Upper lobe of left lung (tissue), 4 donors: ENCODE measurements around the gene OSBPL3.

ENCODE experiments used
- EP300 ChIP-seq, 4 donors: sonication (generic); formaldehyde crosslinking; IDR thresholded peaks; one replicate each; pipeline ENCODE4 v1.5.1; 2017; ENCODE audit warnings: antibody characterized with exemption in 4 of 4, control low read depth in 2 of 4
- TF ChIP-seq, protein P1 (sequence below), 6 experiments: fragments of 450-650 bp in 4 of 6; fragments of 200-600 bp in 2 of 6; sonication (generic) in 2 of 6; IDR thresholded peaks; one replicate each; pipeline ENCODE4 v1.5.1; 2016 to 2019; ENCODE audit warnings: antibody characterized with exemption in 6 of 6

DNA sequence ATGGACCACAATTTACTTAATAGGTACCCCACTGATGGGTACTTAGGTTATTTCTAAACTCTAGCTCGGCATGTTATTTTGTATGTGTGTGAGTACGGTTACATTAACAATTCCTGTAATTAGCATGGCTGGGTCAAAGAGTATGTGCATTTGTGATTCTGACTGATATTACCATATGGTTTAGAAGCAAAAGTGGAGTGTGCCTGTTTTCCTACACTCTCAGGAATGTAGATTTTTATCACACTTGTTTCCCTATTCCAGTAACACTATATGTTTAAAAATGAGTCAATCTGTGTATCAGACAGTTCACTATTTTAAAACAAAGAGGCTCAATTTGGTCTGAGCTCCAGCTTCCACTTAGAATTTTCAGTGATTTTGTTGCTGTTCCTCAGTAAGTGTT, 178.1 kb downstream of the OSBPL3 start:
- TF ChIP-seq, protein P1, sequence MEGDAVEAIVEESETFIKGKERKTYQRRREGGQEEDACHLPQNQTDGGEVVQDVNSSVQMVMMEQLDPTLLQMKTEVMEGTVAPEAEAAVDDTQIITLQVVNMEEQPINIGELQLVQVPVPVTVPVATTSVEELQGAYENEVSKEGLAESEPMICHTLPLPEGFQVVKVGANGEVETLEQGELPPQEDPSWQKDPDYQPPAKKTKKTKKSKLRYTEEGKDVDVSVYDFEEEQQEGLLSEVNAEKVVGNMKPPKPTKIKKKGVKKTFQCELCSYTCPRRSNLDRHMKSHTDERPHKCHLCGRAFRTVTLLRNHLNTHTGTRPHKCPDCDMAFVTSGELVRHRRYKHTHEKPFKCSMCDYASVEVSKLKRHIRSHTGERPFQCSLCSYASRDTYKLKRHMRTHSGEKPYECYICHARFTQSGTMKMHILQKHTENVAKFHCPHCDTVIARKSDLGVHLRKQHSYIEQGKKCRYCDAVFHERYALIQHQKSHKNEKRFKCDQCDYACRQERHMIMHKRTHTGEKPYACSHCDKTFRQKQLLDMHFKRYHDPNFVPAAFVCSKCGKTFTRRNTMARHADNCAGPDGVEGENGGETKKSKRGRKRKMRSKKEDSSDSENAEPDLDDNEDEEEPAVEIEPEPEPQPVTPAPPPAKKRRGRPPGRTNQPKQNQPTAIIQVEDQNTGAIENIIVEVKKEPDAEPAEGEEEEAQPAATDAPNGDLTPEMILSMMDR (IDR thresholded peaks at IDR 0.05): no peak
- TF ChIP-seq EP300 (IDR thresholded peaks at IDR 0.05): no peak
